ENCODE measurements around the gene POTEC.
"Not testable (repeated sequence)": the region's sequence is repeated elsewhere in the genome, so short reads cannot be mapped to it uniquely, and the experiment has no call there.

Gene POTEC

GRCh38 chr18:14543446-14543964 is at the start of gene POTEC:
Gene POTEC, minus strand, starts transcription at chr18:14543600. Its CDS starts 454 bp downstream, at chr18:14543146.
- H3K4me1 ChIP-seq; H3K27me3 ChIP-seq (ENCODE audit: low read depth); H3K36me3 ChIP-seq (replicated peaks); H3K4me3 ChIP-seq; DNase-seq (ENCODE audit: low spot score in 2 of 2); H3K9me3 ChIP-seq; in situ Hi-C loops (cut with MboI; ENCODE audit: low sequenced_read_pairs): not testable (repeated sequence)

GRCh38 chr18:14577971-14578370 is 34.6 kb upstream of the POTEC start:
- Histone ChIP-seq H3K4me3 (no peak overlapping the region), H3K9me3 (no peaks in the 10 kb centered on the region), H3K4me1 (no peaks in the 10 kb centered on the region), H3K27me3 (ENCODE audit: low read depth) (no peaks in the 10 kb centered on the region), H3K36me3 (replicated peaks) (no peaks in the 10 kb centered on the region)
- in situ Hi-C loops (cut with MboI; ENCODE audit: low sequenced_read_pairs): no loop called here
- DNase-seq (ENCODE audit: low spot score in 2 of 2): no peak

DNA sequence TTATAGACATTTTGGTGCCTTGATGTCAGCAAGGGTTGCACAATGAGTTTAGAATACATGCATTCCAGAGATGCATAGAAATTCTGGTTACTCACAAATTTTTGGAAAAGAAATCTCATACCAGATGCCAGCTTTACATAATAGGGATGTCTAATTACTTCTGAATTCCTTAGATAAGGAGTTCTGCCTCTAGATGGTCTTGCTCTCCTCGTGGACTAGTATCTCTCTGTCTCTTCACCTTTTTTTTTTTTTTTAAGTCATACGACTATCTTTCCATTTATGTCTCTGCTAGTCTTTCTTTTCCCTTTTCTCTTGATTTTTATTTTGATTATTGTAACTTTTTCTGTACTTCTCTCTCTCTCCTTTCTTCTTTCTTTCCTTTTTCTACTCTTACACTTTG is 16.1 kb upstream of the POTEC start:
- H3K36me3 ChIP-seq (replicated peaks); H3K4me3 ChIP-seq; in situ Hi-C loops (cut with MboI; ENCODE audit: low sequenced_read_pairs); H3K27me3 ChIP-seq (ENCODE audit: low read depth); H3K4me1 ChIP-seq; DNase-seq (ENCODE audit: low spot score in 2 of 2); H3K9me3 ChIP-seq: not testable (repeated sequence)

DNA sequence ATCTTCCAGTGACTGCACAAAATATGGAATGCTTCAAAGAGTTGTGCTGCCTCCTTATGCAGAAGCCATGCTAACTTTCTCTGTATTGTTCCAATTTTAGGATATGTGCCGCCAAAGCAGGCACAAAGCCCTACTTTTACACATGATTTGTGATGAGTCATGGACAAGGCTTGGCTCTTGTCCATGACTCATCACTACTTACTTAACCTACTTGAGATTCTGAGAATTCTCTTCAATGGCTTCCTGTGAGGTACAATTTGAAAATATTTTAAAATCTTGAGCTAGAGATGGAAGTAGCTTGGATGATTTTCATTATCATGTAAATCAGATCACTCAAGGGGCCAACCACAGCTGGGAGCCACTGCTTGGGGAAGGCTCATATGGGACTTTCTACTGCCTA is 11.7 kb downstream of the POTEC start:
- in situ Hi-C loops (cut with MboI; ENCODE audit: low sequenced_read_pairs); H3K4me3 ChIP-seq; H3K9me3 ChIP-seq; H3K36me3 ChIP-seq (replicated peaks); DNase-seq (ENCODE audit: low spot score in 2 of 2); H3K27me3 ChIP-seq (ENCODE audit: low read depth); H3K4me1 ChIP-seq: not testable (repeated sequence)

DNA sequence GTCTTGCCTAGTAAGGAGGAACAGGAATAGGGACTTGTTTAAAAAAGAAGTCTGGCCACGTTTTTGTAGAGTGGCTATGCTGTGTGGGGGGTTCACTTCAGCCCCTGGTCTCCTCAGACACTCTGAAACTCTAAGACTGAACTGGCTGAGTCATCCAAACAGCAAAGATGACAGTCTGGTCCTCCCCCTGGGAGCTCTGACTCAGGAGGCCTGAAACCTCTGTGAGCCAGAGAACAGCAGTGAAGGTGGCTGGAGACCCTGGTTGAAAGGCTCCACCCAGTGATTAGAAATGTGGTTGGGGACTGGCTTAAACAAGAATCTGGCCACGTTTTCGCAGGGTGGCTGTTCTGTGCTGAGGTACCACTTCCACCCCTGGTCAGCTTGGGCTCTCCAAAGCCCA is 32.7 kb downstream of the POTEC start:
- H3K4me3 ChIP-seq; H3K4me1 ChIP-seq; H3K27me3 ChIP-seq (ENCODE audit: low read depth); H3K36me3 ChIP-seq (replicated peaks); in situ Hi-C loops (cut with MboI; ENCODE audit: low sequenced_read_pairs); DNase-seq (ENCODE audit: low spot score in 2 of 2); H3K9me3 ChIP-seq: not testable (repeated sequence)

GRCh38 chr18:14503691-14504090 is 39.7 kb downstream of the POTEC start:
- H3K27me3 ChIP-seq (ENCODE audit: low read depth); H3K9me3 ChIP-seq; H3K4me3 ChIP-seq; in situ Hi-C loops (cut with MboI; ENCODE audit: low sequenced_read_pairs); H3K4me1 ChIP-seq; DNase-seq (ENCODE audit: low spot score in 2 of 2); H3K36me3 ChIP-seq (replicated peaks): not testable (repeated sequence)

GRCh38 chr18:14501894-14502293 is 41.5 kb downstream of the POTEC start:
- in situ Hi-C loops (cut with MboI; ENCODE audit: low sequenced_read_pairs); DNase-seq (ENCODE audit: low spot score in 2 of 2): not testable (repeated sequence)

DNA sequence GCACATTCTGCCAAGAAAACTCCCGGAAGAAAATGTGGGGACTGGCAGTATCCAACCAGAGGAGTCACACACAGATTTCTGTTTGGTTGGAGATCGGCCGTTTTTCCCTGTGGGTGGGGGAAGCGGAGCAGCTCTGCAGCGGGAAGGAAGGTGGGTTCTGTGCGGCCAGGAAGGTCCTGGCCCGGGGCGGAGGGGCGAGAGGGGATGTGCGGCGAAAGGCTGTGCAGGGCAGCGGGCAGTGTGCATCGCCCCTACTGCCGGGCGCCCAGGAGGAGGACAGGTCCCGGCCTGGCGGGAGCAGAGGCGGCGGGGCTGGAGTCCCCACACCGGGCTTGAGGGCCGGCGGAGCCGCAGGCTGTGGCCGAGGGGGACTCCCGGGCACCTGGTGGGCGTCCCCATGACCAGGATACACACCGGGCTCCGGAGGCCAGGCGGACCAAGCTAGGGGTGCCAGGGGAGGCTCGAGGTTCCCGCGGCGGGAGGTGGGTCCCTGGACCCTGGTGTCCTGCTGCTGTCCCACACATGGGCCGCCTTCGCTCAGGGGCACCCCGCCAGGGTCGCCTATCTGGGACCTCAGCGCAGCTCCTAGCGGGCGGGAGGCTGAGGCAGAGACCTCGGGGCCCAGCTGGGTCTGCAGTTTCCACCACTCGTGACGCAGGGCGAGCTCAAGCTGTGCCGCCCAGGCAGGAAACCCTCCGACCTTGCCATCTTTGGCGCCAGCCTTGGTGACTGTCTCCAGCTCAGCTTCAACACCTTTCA is 54.0 kb downstream of the POTEC start:
- H3K27me3 ChIP-seq (ENCODE audit: low read depth); H3K36me3 ChIP-seq (replicated peaks); H3K9me3 ChIP-seq; DNase-seq (ENCODE audit: low spot score in 2 of 2); H3K4me1 ChIP-seq; H3K4me3 ChIP-seq; in situ Hi-C loops (cut with MboI; ENCODE audit: low sequenced_read_pairs): not testable (repeated sequence)

More at GRCh38 chr18:14501894-14502293, 41.5 kb downstream of the POTEC start:
- H3K4me1 ChIP-seq; H3K36me3 ChIP-seq (replicated peaks); H3K9me3 ChIP-seq; H3K27me3 ChIP-seq (ENCODE audit: low read depth); H3K4me3 ChIP-seq: not testable (repeated sequence)

DNA sequence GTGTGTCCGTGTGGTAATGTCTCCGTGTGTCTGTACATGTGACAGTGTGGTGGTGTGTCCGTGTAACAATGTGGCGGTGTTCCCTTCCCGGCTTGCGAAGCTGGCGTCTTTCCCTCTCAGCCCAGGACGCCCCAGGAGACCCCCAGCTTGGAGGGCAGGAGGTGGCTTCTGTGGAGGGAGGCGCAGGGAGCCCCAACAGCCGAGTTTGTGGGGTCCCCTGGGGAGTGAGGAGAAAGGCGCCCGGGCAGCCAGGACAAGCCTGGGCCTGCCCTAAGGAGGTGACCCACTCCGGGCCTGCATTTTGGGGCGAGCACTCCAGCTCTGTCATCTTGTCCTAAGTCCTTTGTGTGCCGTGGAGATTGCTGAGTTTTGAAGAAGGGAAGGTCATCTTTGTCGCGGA is 54.6 kb downstream of the POTEC start:
- H3K4me1 ChIP-seq; H3K27me3 ChIP-seq (ENCODE audit: low read depth); H3K4me3 ChIP-seq; H3K36me3 ChIP-seq (replicated peaks); in situ Hi-C loops (cut with MboI; ENCODE audit: low sequenced_read_pairs); DNase-seq (ENCODE audit: low spot score in 2 of 2); H3K9me3 ChIP-seq: not testable (repeated sequence)

DNA sequence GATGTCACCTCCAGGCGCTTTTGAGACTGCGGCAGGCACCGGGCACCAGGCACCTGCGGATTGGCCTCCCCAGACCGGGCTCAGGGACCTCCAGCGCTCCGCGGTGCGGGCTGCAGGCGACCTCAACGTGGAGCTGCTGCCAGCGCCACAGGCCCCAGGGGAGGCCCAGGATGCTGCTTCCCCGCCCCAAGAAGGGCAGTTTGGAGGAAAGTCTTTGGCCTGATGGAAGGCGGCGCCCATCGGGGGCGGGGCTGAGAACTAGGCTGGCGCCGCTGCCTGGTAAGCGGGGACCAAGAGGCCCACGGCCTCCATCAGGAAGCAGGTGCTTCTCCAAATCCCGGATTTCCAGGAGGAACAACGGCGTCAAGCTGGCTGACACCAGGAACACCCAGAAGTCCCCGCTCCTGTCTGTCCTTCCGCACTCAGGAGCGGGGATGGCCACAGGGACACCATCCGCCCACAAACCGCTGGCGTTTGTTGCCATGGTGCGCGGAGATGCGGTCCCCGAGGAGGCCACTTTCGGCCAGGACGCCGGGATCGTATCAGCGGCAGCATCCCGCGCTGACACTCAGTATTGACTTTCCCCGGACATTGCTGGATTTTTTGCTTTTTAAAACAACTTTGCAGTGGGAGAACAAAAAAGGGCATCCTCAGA is 56.3 kb downstream of the POTEC start:
- DNase-seq (ENCODE audit: low spot score in 2 of 2); in situ Hi-C loops (cut with MboI; ENCODE audit: low sequenced_read_pairs); H3K4me3 ChIP-seq; H3K9me3 ChIP-seq; H3K27me3 ChIP-seq (ENCODE audit: low read depth); H3K4me1 ChIP-seq; H3K36me3 ChIP-seq (replicated peaks): not testable (repeated sequence)

DNA sequence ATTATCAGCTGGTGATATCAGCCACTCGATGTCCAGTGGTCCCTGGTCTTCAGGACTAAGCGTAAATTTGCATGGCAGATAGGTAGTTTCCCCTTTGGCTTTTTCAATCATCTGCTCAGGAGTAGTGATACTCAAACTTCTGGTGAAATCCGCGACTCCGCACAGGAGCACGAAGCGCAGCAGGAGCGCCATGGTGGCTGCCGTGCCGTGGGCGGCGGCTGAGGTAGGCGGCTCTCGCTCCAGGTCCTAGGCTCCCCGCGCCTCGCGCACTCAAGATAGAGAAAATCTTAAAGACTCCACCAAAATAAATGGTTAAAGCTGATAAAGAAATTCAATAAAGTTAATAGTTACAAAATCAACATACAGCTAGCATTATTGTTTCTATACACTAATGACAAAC is 64.3 kb downstream of the POTEC start:
- not testable (repeated sequence) for DNase-seq (ENCODE audit: low spot score in 2 of 2)

GRCh38 chr18:14475520-14475919 is 67.9 kb downstream of the POTEC start:
- in situ Hi-C loops (cut with MboI; ENCODE audit: low sequenced_read_pairs); H3K4me1 ChIP-seq; H3K27me3 ChIP-seq (ENCODE audit: low read depth); H3K36me3 ChIP-seq (replicated peaks); H3K9me3 ChIP-seq; DNase-seq (ENCODE audit: low spot score in 2 of 2); H3K4me3 ChIP-seq: not testable (repeated sequence)

More for the DNA sequence above, 64.3 kb downstream of the POTEC start:
- in situ Hi-C loops (cut with MboI; ENCODE audit: low sequenced_read_pairs); H3K36me3 ChIP-seq (replicated peaks); H3K9me3 ChIP-seq; H3K4me3 ChIP-seq; H3K27me3 ChIP-seq (ENCODE audit: low read depth); H3K4me1 ChIP-seq: not testable (repeated sequence)

DNA sequence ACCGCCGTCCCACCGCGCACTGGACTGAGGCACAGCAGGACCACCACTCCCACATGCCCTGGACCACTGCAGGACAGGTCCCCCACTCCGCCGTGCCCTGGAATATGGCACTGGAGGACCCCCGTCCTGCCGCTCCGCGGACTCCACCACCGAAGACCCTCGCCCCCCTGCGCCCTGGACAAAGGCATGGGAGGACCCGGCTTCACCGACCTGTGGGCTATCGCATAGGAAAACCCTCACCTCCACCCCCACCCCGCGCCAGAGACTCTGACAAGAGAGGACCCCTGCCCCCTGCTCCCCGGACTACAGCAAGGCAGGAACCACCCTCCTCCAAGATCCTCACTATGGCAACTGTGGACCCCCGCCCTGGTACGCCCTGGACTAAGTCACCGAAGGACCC is 68.6 kb downstream of the POTEC start:
- H3K4me3 ChIP-seq; DNase-seq (ENCODE audit: low spot score in 2 of 2); H3K4me1 ChIP-seq; H3K36me3 ChIP-seq (replicated peaks); in situ Hi-C loops (cut with MboI; ENCODE audit: low sequenced_read_pairs); H3K27me3 ChIP-seq (ENCODE audit: low read depth); H3K9me3 ChIP-seq: not testable (repeated sequence)

- in situ Hi-C loops (cut with MboI; ENCODE audit: low sequenced_read_pairs); H3K4me1 ChIP-seq: not testable (repeated sequence)
Measured at GRCh38 chr18:14474007-14474720, 69.2 kb downstream of the POTEC start.

More at GRCh38 chr18:14474007-14474720, 69.2 kb downstream of the POTEC start:
- not testable (repeated sequence) for H3K27me3 ChIP-seq (ENCODE audit: low read depth); H3K36me3 ChIP-seq (replicated peaks); DNase-seq (ENCODE audit: low spot score in 2 of 2); H3K9me3 ChIP-seq; H3K4me3 ChIP-seq

Measured in HAP-1 (cell line).